NCI-H446 (cell line): ENCODE data around the gene KAT6B.

Source experiments
- DNase-seq, 2 experiments: peaks; one replicate each; lab custom pipeline; 2025; lab: John Stamatoyannopoulos, UW

KAT6B gene

DNA sequence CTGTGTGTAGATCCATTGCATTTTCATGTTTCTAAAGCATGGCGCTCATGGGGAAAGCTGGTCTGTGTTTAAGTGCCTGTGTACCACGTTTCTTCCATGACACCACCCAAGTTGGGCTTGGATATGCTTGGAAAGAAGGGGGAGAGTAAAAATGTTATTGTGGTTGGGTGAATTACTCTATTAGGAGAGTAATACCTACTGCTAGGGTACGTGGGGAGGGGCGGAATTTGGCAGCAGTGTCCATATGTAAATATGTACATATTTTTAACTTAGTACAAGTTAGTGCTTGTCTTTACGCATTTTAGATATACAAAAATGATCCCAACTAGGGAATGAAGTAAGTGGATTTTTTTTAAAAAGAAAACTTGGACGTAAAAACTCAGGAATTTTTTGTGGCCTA lies 242.1 kb downstream of the KAT6B start:
- no peak for DNase-seq

DNA sequence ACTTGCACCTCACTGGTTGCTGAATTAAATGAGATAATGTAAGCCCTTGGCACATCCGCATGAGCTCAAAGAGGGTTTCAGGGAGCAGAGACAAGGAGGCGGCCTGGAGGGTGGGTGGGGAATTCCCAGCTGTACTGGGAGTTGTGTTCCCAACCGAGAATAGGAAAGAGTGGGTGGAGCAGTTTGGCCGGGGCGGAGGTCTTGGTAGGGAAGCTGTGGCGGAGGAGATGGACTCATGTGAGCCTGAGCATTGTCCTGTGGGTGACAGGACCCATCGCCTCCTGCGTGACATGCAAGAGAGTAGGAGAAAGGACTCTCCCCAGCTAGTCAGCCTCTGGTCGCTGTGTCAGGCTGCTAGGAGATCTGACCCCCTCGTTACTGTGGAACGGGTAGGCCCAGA lies 244.1 kb downstream of the KAT6B start:
- no peak for DNase-seq

DNA sequence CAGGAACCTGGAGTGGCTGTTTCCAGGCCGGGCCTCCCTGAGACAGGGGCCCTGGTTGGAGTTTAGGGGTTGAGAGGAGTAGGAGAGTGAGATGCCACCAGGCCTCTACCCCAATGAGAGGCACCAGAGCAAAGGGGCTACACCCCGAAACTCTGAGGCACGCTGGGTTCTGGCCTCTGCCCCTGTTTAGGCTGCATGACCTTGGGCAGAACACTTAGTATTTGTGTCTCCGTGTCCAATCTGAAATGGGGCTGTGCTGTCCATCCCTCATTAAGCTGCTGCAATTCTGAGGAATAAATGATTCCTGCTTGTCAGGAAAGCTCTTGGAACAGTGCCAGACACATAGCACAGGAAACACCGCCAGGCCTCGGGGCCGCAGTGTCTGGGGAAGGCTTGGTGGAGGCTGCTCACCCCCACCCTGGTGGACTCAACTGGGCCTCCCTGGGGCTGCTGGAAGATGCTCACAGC lies 244.6 kb downstream of the KAT6B start:
- DNase-seq = peak in 1 of 2 experiments; percentile 9

- DNase-seq = peak; percentile 9 to 25
Observed at GRCh38 chr10:75071756-75072155, 245.4 kb downstream of the KAT6B start.

DNA sequence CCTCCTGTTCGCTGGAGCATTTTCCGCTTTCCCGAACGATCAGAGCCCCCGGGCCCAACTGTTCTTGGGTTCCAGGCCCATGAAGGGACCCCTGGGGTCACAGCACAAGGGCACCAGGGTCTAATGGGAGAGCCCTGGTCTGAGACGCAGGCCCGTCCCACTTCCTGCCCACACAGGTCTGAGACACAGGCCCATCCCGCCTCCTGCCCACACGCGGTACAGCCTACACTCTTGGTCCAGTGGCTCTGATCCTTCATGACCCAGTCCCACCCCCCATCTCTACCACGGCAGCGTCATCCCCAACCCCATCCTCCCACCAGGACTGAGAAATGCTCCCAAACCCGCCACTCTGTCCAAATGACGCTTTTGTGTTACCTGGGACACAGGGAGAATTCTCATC lies 246.3 kb downstream of the KAT6B start:
- DNase-seq = no peak

- DNase-seq = no peak
Observed at GRCh38 chr10:75073442-75073841, 247.0 kb downstream of the KAT6B start.

DNA sequence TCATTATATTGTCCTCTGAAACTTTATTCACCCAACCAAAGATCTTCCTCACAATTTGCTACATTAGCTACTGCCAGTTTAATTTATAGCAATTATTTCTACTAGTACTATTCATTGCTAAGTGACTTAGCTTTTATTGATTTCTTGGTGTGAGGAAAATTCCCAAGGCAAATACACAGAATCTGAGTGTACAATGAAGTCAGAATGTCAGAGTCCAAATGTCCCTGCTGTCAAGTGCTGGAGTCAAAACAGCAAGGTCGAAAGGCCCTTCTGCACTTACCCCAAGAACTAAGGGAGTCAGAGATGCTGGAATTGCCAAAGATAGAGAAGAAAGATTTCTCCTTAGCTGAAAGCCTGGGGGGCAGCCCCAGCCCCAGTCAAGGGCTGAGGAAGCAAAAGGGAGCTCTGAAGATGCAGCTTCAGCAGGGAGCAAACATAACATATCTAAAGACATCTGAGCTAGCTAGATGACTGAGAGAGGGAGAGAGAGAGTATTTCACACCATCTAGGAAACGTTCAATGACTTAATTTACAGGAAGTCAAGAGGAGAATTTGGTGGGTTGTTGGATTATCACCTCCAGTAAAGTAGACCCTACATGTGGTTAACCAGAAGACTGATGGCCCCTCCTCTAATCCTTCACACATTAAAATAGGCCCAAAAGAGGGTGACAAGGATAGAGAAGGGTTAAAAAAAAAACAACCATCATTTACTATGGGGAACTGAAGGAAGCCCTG lies 248.5 kb downstream of the KAT6B start:
- DNase-seq = no peak

DNA sequence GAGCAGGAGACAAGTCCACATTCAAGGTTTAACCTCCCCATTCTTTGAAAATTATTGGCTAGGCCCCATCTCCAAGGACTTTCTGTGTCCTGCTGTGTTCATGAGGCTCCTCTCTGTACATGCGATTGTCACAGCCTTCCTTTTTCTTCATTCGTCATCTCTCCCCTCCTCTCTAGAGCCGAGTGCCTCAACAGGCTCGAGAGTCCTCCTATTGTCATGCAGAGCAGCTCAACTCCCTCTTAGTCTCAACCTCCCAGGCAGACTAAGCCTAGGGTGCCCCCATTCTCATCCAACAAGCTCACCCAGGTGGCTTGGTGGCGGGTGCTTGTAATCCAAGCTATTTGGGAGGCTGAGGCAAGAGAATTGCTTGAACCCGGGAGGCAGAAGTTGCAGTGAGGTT lies 249.9 kb downstream of the KAT6B start:
- DNase-seq = no peak

GRCh38 chr10:75079436-75080083 lies 253.2 kb downstream of the KAT6B start:
- no peak for DNase-seq

GRCh38 chr10:75080554-75080953 lies 254.2 kb downstream of the KAT6B start:
- DNase-seq = no peak

- no peak for DNase-seq
Observed at GRCh38 chr10:75081379-75081778, 255.0 kb downstream of the KAT6B start.
